ENCODE results near the gene ABCG1. TPM values are rescaled to one million over a fixed set of nuclear protein-coding genes. Genes with fewer than 3 reads are reported as not detected.

Gene ABCG1
- total and polyA plus RNA-seq, 2 experiments from 2014 or later = 8.4 to 10.7 TPM

DNA sequence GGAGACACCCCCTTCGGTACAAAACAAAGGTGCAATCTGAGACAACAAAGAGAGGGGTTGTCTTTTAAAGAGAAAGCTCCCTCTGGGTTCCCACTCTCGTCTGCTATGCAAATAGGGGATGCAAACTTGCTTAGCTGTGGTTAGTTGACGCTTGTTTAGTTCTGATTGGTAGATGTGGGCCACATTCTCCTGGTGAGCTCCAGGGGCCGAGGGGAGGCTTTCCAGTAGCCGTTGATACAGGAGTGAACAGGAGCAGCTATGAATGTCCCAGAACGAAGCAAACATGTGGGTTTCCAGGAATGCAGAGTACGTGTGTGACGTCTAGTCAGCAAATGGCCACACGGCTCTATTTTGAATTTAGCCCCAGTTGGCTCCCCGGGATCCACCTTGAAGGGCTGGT is 117.1 kb downstream of the ABCG1 start:
- Histone ChIP-seq H3K27me3 (no peaks in the 10 kb centered on the region), H3K9me2 (replicated peaks; ENCODE audit: insufficient read depth) (no peaks in the 10 kb centered on the region), H4K20me1 (ENCODE audit: insufficient read depth, poor library complexity, severe bottlenecking) (no peaks in the 10 kb centered on the region), H3K9me3 (ENCODE audit: low read depth) (no peaks in the 10 kb centered on the region), H3K79me2 (no peaks in the 10 kb centered on the region), H3K36me3 (replicated peaks; ENCODE audit: insufficient read depth, low read depth) (no peaks in the 10 kb centered on the region), H3K4me3 (no peak overlapping the region), H3K4me2 (peak overlapping the region; percentile 59), H2AFZ (peak overlapping the region; percentile 13), H3K27ac (no peak overlapping the region), H3K4me1 (ENCODE audit: insufficient read depth) (peaks cover 16% of the 10 kb centered on the region)
- TF ChIP-seq, protein P1, sequence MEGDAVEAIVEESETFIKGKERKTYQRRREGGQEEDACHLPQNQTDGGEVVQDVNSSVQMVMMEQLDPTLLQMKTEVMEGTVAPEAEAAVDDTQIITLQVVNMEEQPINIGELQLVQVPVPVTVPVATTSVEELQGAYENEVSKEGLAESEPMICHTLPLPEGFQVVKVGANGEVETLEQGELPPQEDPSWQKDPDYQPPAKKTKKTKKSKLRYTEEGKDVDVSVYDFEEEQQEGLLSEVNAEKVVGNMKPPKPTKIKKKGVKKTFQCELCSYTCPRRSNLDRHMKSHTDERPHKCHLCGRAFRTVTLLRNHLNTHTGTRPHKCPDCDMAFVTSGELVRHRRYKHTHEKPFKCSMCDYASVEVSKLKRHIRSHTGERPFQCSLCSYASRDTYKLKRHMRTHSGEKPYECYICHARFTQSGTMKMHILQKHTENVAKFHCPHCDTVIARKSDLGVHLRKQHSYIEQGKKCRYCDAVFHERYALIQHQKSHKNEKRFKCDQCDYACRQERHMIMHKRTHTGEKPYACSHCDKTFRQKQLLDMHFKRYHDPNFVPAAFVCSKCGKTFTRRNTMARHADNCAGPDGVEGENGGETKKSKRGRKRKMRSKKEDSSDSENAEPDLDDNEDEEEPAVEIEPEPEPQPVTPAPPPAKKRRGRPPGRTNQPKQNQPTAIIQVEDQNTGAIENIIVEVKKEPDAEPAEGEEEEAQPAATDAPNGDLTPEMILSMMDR (IDR thresholded peaks at IDR 0.05; ENCODE audit: poor library complexity) = no peak
- no peak for TF ChIP-seq EZH2phosphoT487 (IDR thresholded peaks at IDR 0.05; ENCODE audit: low read depth, severe bottlenecking, unreplicated experiment)
- TF ChIP-seq EZH2 (IDR thresholded peaks at IDR 0.05; ENCODE audit: borderline replicate concordance) = no peak
- WGBS (ENCODE audit: low lambda C conversion rate, missing lambda C conversion rate) = 10% methylated on average over 10 of the region's 10 CpGs
- no peak for DNase-seq (ENCODE audit: low spot score)

DNA sequence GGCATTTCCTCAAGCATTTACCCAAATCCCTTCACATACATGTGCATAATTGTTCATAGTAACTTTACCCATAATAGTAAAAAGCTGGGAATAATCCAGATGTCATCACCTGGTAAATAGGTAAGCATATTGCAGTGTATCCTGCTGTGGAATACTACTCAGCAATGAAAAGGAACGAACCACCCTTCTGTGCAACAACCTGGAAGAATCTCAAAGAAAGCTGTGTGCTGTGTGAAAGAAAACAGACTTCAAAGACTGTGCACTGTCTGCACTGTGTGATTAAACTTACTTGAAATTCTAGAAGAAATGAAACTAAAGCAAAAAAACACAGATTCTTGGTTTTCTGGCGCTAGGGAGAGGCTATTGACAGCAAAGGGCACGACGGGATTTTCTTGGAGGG is 118.3 kb downstream of the ABCG1 start:
- H3K4me3 ChIP-seq = no peak overlapping the region
- H3K9me3 ChIP-seq (ENCODE audit: low read depth) = no peaks in the 10 kb centered on the region
- H3K27ac ChIP-seq = peak overlapping the region; percentile 86
- no peak overlapping the region for H2AFZ ChIP-seq
- no peak for DNase-seq (ENCODE audit: low spot score)
- H4K20me1 ChIP-seq (ENCODE audit: insufficient read depth, poor library complexity, severe bottlenecking) = no peaks in the 10 kb centered on the region
- H3K4me1 ChIP-seq (ENCODE audit: insufficient read depth) = peaks cover 6% of the 10 kb centered on the region
- H3K9me2 ChIP-seq (replicated peaks; ENCODE audit: insufficient read depth) = no peaks in the 10 kb centered on the region
- no peaks in the 10 kb centered on the region for H3K79me2 ChIP-seq
- TF ChIP-seq EZH2 (IDR thresholded peaks at IDR 0.05; ENCODE audit: borderline replicate concordance) (no peak), EZH2phosphoT487 (IDR thresholded peaks at IDR 0.05; ENCODE audit: low read depth, severe bottlenecking, unreplicated experiment) (no peak)
- TF ChIP-seq, protein P1 (IDR thresholded peaks at IDR 0.05; ENCODE audit: poor library complexity) = no peak
- H3K4me2 ChIP-seq = no peak overlapping the region
- 92% methylated on average over 4 of the region's 4 CpGs for WGBS (ENCODE audit: low lambda C conversion rate, missing lambda C conversion rate)
- no peaks in the 10 kb centered on the region for H3K36me3 ChIP-seq (replicated peaks; ENCODE audit: insufficient read depth, low read depth)
- H3K27me3 ChIP-seq = no peaks in the 10 kb centered on the region

GRCh38 chr21:42337830-42338728 is 119.1 kb downstream of the ABCG1 start:
- peaks cover 6% of the 10 kb centered on the region for H3K4me1 ChIP-seq (ENCODE audit: insufficient read depth)
- 57% methylated on average over 23 of the region's 23 CpGs for WGBS (ENCODE audit: low lambda C conversion rate, missing lambda C conversion rate)
- H3K9me2 ChIP-seq (replicated peaks; ENCODE audit: insufficient read depth) = no peaks in the 10 kb centered on the region
- DNase-seq (ENCODE audit: low spot score) = peak; percentile 88
- no peak overlapping the region for H3K4me3 ChIP-seq
- no peaks in the 10 kb centered on the region for H4K20me1 ChIP-seq (ENCODE audit: insufficient read depth, poor library complexity, severe bottlenecking)
- no peaks in the 10 kb centered on the region for H3K9me3 ChIP-seq (ENCODE audit: low read depth)
- no peaks in the 10 kb centered on the region for H3K27me3 ChIP-seq
- H3K4me2 ChIP-seq = peak overlapping the region; percentile 28
- no peaks in the 10 kb centered on the region for H3K79me2 ChIP-seq
- no peaks in the 10 kb centered on the region for H3K36me3 ChIP-seq (replicated peaks; ENCODE audit: insufficient read depth, low read depth)
- H3K27ac ChIP-seq = peak overlapping the region; percentile 86
- no peak for TF ChIP-seq EZH2phosphoT487 (IDR thresholded peaks at IDR 0.05; ENCODE audit: low read depth, severe bottlenecking, unreplicated experiment)
- TF ChIP-seq, protein P1 (IDR thresholded peaks at IDR 0.05; ENCODE audit: poor library complexity) = peak; percentile 58
- no peak for TF ChIP-seq EZH2 (IDR thresholded peaks at IDR 0.05; ENCODE audit: borderline replicate concordance)
- H2AFZ ChIP-seq = no peak overlapping the region
